ENCODE data around the gene ACTMAP. TPM values are rescaled to one million over a fixed set of nuclear protein-coding genes. Genes with fewer than 3 reads are reported as not detected.

The ACTMAP gene
- total and polyA plus RNA-seq, 2 of the 8 experiments (the other 6 are each of a cell fraction or from before 2014, with no cell fraction given), result 24.1 to 26.5 TPM

GRCh38 chr19:40737102-40737644, 13.1 kb downstream of the ACTMAP start (continued):
- no peak for TF ChIP-seq CHD1 (IDR thresholded peaks at IDR 0.05; ENCODE audit: low read depth, low read length)
- no peak for TF ChIP-seq CBX5 (IDR thresholded peaks at IDR 0.05; ENCODE audit: low read depth, low read length)
- TF ChIP-seq ATF3 (IDR thresholded peaks at IDR 0.05; ENCODE audit: insufficient read depth, low read depth, low read length), result no peak
- TF ChIP-seq TEAD4 (IDR thresholded peaks at IDR 0.05; ENCODE audit: low read depth, low read length), result no peak
- no peak for TF ChIP-seq E2F6 (IDR thresholded peaks at IDR 0.05)
- no peak for TF ChIP-seq CHD2 (IDR thresholded peaks at IDR 0.05; ENCODE audit: low read length)
- no peak for TF ChIP-seq KDM4A (IDR thresholded peaks at IDR 0.05; ENCODE audit: low read depth, low read length, severe bottlenecking)
- no peak for TF ChIP-seq SAP30 (IDR thresholded peaks at IDR 0.05; ENCODE audit: insufficient read depth, insufficient replicate concordance, low read length)
- no peak for TF ChIP-seq RXRA (IDR thresholded peaks at IDR 0.05; ENCODE audit: insufficient read depth, low read depth, low read length)
- TF ChIP-seq KDM5A (IDR thresholded peaks at IDR 0.05; ENCODE audit: low read length), result no peak
- TF ChIP-seq MAFK (IDR thresholded peaks at IDR 0.05; ENCODE audit: low read depth, low read length), result no peak

Data from H1 (cell line).